Hematopoietic multipotent progenitor cell treated with erythropoietin and hydrocortisone succinate and interleukin-3 and kit ligand, for 17 days (in vitro differentiated cells): ENCODE measurements around the gene SSX5.
"Not testable (repeated sequence)": the region's sequence is repeated elsewhere in the genome, so short reads cannot be mapped to it uniquely, and the experiment has no call there.

ENCODE experiments used
- DNase-seq: peaks from one replicate; pipeline ENCODE4 v3.0.0-alpha.2; 2015; ENCODE audit warnings: low spot score

SSX5 gene

GRCh38 chrX:48196745-48197201 lies at the start of gene SSX5:
TSS of gene SSX5 (minus strand) at chrX:48196795. CDS start at chrX:48195358, 1,437 bp downstream.
- DNase-seq, result no peak

GRCh38 chrX:48224196-48224595 lies 27.6 kb upstream of the SSX5 start:
- not testable (repeated sequence) for DNase-seq

- not testable (repeated sequence) for DNase-seq
These were observed 17.7 kb upstream of the SSX5 start for GRCh38 chrX:48214341-48214740.

- DNase-seq, result not testable (repeated sequence)
These were observed 6.6 kb downstream of the SSX5 start for GRCh38 chrX:48190024-48190423.

- not testable (repeated sequence) for DNase-seq
These were observed 14.7 kb downstream of the SSX5 start for GRCh38 chrX:48181882-48182281.

GRCh38 chrX:48180811-48181210 lies 15.8 kb downstream of the SSX5 start:
- no peak for DNase-seq

- DNase-seq, result no peak
These were observed 16.9 kb downstream of the SSX5 start for GRCh38 chrX:48179691-48180090.

- not testable (repeated sequence) for DNase-seq
These were observed 30.3 kb downstream of the SSX5 start for GRCh38 chrX:48166322-48166721.

- DNase-seq, result no peak
These were observed 31.4 kb downstream of the SSX5 start for GRCh38 chrX:48165241-48165640.

GRCh38 chrX:48156014-48156413 lies 40.6 kb downstream of the SSX5 start:
- no peak for DNase-seq

GRCh38 chrX:48154796-48155195 lies 41.8 kb downstream of the SSX5 start:
- no peak for DNase-seq

- DNase-seq, result no peak
These were observed 42.8 kb downstream of the SSX5 start for GRCh38 chrX:48153769-48154168.

GRCh38 chrX:48142697-48143096 lies 53.9 kb downstream of the SSX5 start:
- DNase-seq, result not testable (repeated sequence)

- not testable (repeated sequence) for DNase-seq
These were observed 54.6 kb downstream of the SSX5 start for GRCh38 chrX:48141810-48142508.

- DNase-seq, result not testable (repeated sequence)
These were observed 57.5 kb downstream of the SSX5 start for GRCh38 chrX:48139076-48139475.
